Heart right ventricle (tissue), 16 donors: ENCODE results near the gene SEC14L5. TPM values are rescaled to one million over a fixed set of nuclear protein-coding genes. Genes with fewer than 3 reads are reported as not detected.

Experiments
- ATAC-seq, 8 donors: fragments of 200-7000 bp; cut with Tn5 transposase; one replicate each; pipeline ENCODE4 v1.9.1; 2020; ENCODE audit warnings: mild to moderate bottlenecking in 8 of 8, moderate library complexity in 8 of 8, moderate number of reproducible peaks in 1 of 8
- DNase-seq, 2 donors: peaks; one replicate each; pipeline ENCODE4 v3.0.0-alpha.2; 2020
- H3K27ac ChIP-seq, 10 donors: fragments of 200-600 bp; sonication (generic) in 2 of 10; one replicate each; pipeline versions ENCODE4 v1.5.0 to v1.8.0; 2020 to 2022; ENCODE audit warnings: mild to moderate bottlenecking in 3 of 10
- H3K27me3 ChIP-seq, 7 donors: fragments of 200-600 bp; one replicate each; pipeline ENCODE4 v1.8.0; 2021 to 2022; ENCODE audit warnings: mild to moderate bottlenecking in 2 of 7
- H3K36me3 ChIP-seq, 9 donors: fragments of 200-600 bp; sonication (generic) in 1 of 9; one replicate each; pipeline versions ENCODE4 v1.5.0 to v1.8.0; 2020 to 2022; ENCODE audit warnings: mild to moderate bottlenecking in 2 of 9
- H3K4me1 ChIP-seq, 9 donors: fragments of 200-600 bp; sonication (generic) in 1 of 9; one replicate each; pipeline versions ENCODE4 v1.5.0 to v1.8.0; 2020 to 2022; ENCODE audit warnings: mild to moderate bottlenecking in 4 of 9
- H3K4me3 ChIP-seq, 10 donors: fragments of 200-600 bp; sonication (generic) in 2 of 10; one replicate each; pipeline versions ENCODE4 v1.5.0 to v1.8.0; 2020 to 2022; ENCODE audit warnings: mild to moderate bottlenecking in 7 of 10, moderate library complexity in 2 of 10
- H3K9me3 ChIP-seq, 11 donors: fragments of 200-600 bp in 10 of 11; sonication (generic) in 2 of 11; one replicate each; pipeline versions ENCODE4 v1.5.0 to v1.8.0; 2013 to 2022; ENCODE audit warnings: mild to moderate bottlenecking in 2 of 11, control low read depth in 1 of 11, moderate library complexity in 1 of 11
- CTCF ChIP-seq, 9 donors: fragments of 200-600 bp; sonication (generic) in 2 of 9; IDR thresholded peaks; one replicate each; pipeline versions ENCODE4 v1.5.0 to v1.8.0; 2021 to 2022; ENCODE audit warnings: antibody characterized with exemption in 9 of 9, mild to moderate bottlenecking in 5 of 9, moderate library complexity in 1 of 9
- WGBS, 2 donors: extraction: QIAGEN DNeasy Blood & Tissue Kit; methylation state at CpG; one replicate each; pipeline ENCODE4 v1.1.7; 2013; ENCODE audit warnings: inconsistent platforms in 1 of 2; 5-methylcytosine and 5-hydroxymethylcytosine counted together
- intact Hi-C, 10 donors: fragments of 100-400 bp; cut with DNase I; formaldehyde crosslinking; loops; one replicate each; pipeline versions ENCODE4 v1.11.1 to v1.14.2; 2022
- polyA plus RNA-seq, 2 donors: library from polyadenylated mRNA; stranded (reverse); fragments of 200-250 nt; gene quantifications; one replicate each; pipeline ENCODE4 v1.2.3, GENCODE V29; 2013
- total RNA-seq, 10 donors: library from RNA; stranded (reverse); fragmentation: NEBNext Ultra II Directional in 3 of 10; extraction: Animal tissue kit (Norgen Biotek cat#: 25700) in 3 of 10; gene quantifications; one replicate each; pipeline versions ENCODE4 v1.2.1 to v1.2.4, GENCODE V29; 2021 to 2023
- donor health status: Arrhythmogenic right ventricular cardiomyopathy.
- donor health status: ischemic (EF 13 %, LVEDD 7.1; RV severe dilation, severe dysfunction).
- donor health status: healthy with polysubstance abuse.
- donor health status: DM: no; HTN: yes; CAD: no.
- donor health status: DM: no; HTN: no; CAD: no.
- donor health status: ischemic (EF 25% LVEDD 6.9; RV normal size, moderate dysfunction).
- donor health status: ischemic (EF 25% LVEDD 5.7; RV mildly dilated, moderate dysfunction).
- donor health status: healthy.
- donor health status: DM: yes; HTN: yes; CAD: no.
- donor health status: Ischemic cardiomyopathy.
- donor health status: ischemic (EF 35%, LVEDD 5.7; RV mildly dilated, moderate dysfunction).
- donor health status: nonischemic (EF 11% LVEDD 7.7; RV severe dilation, severe dysfunction).
- donor health status: DM: yes; HTN: yes; CAD: no.
- donor health status: PGD.
- donor health status: ischemic (EF 29% LVEDD 5.4; RV normal size, mild dysfunction).
- donor health status: nonischemic (EF 23%, LVEDD 6.1; RV moderate dilation, normal function).

SEC14L5 gene
- total and polyA plus RNA-seq, 12 donors: 0.04 to 28.4 (median 11.0) TPM

GRCh38 chr16:5060073-5060641 is 102.0 kb downstream of the SEC14L5 start:
- no peaks in the 10 kb centered on the region for H3K9me3 ChIP-seq
- no peak overlapping the region for H3K27ac ChIP-seq
- no peaks in the 10 kb centered on the region for H3K36me3 ChIP-seq
- H3K27me3 ChIP-seq: no peaks in the 10 kb centered on the region
- no peak for TF ChIP-seq CTCF (IDR thresholded peaks at IDR 0.05)
- H3K4me1 ChIP-seq: peaks cover 0 to 10% (median 0%) of the 10 kb centered on the region in 9 donors
- intact Hi-C loops: no loop called here
- H3K4me3 ChIP-seq: no peak overlapping the region
- WGBS, 2 donors: 77 to 80% methylated on average over 10 of the region's 10 CpGs
- DNase-seq: no peak
- ATAC-seq: no peak

- 81 to 88% methylated on average over 11 of the region's 11 CpGs for WGBS, 2 donors
- H3K36me3 ChIP-seq: no peaks in the 10 kb centered on the region
Measured at GRCh38 chr16:5062051-5062450, 103.9 kb downstream of the SEC14L5 start.

GRCh38 chr16:5062790-5063765 is 104.9 kb downstream of the SEC14L5 start:
- no peak for TF ChIP-seq CTCF (IDR thresholded peaks at IDR 0.05)
- no peaks in the 10 kb centered on the region for H3K9me3 ChIP-seq
- no peaks in the 10 kb centered on the region for H3K27me3 ChIP-seq
- ATAC-seq (no peak), DNase-seq (no peak)
- no peaks in the 10 kb centered on the region for H3K36me3 ChIP-seq
- H3K27ac ChIP-seq: no peak overlapping the region
- H3K4me3 ChIP-seq: no peak overlapping the region
- intact Hi-C loops: no loop called here
- H3K4me1 ChIP-seq: peaks cover 0 to 18% (median 0%) of the 10 kb centered on the region in 9 donors
- 60 to 61% methylated on average over 19 of the region's 19 CpGs for WGBS, 2 donors

More at GRCh38 chr16:5062051-5062450, 103.9 kb downstream of the SEC14L5 start:
- no peak overlapping the region for H3K4me3 ChIP-seq
- ATAC-seq (no peak), DNase-seq (no peak)
- no peak overlapping the region for H3K27ac ChIP-seq
- peaks cover 0 to 19% (median 0%) of the 10 kb centered on the region in 9 donors for H3K4me1 ChIP-seq
- intact Hi-C loops: no loop called here
- no peaks in the 10 kb centered on the region for H3K27me3 ChIP-seq
- H3K9me3 ChIP-seq: no peaks in the 10 kb centered on the region
- no peak for TF ChIP-seq CTCF (IDR thresholded peaks at IDR 0.05)

GRCh38 chr16:5064915-5065314 is 106.8 kb downstream of the SEC14L5 start:
- Histone ChIP-seq H3K27ac (peak overlapping the region in 1 of 10 donors; percentile 73), H3K27me3 (no peaks in the 10 kb centered on the region), H3K4me1 (peaks cover 0 to 11% (median 0%) of the 10 kb centered on the region in 9 donors), H3K9me3 (no peaks in the 10 kb centered on the region), H3K4me3 (no peak overlapping the region), H3K36me3 (no peaks in the 10 kb centered on the region)
- DNase-seq (no peak), ATAC-seq (no peak)
- 71 to 72% methylated on average over 7 of the region's 7 CpGs for WGBS, 2 donors
- intact Hi-C loops: no loop called here
- no peak for TF ChIP-seq CTCF (IDR thresholded peaks at IDR 0.05)
